AG04449 (cell line): ENCODE results near the gene RAB14.
A peak's percentile ranks its signal among the peaks of the same experiment; 100 is the strongest.

Experiments used
- CTCF ChIA-PET: fragments of 350-600 bp; formaldehyde crosslinking; extraction: SDS; loops from one replicate; lab custom pipeline; 2021; ENCODE audit warnings: antibody characterized with exemption; lab: Yijun Ruan, JAX
- POLR2A ChIA-PET: fragments of 400-600, 350-600 bp; formaldehyde crosslinking; extraction: SDS; loops from one replicate; lab custom pipeline; 2020; ENCODE audit warnings: antibody characterized with exemption, inconsistent platforms; lab: Yijun Ruan, JAX
- DNase-seq: peaks from one replicate; pipeline ENCODE4 v3.0.0-alpha.2; 2010; ENCODE audit warnings: low read depth, low spot score
- H3K4me3 ChIP-seq: 2 replicates; pipeline ENCODE4 v1.5.1; 2011; ENCODE audit warnings: low read depth, mild to moderate bottlenecking, control low read depth, low read length
- TF ChIP-seq, protein P1 (sequence below): IDR thresholded peaks from one replicate; pipeline ENCODE4 v1.5.1; 2011; ENCODE audit warnings: mild to moderate bottlenecking, moderate library complexity, low read length, control low read depth, inconsistent platforms; ENCODE audit not compliant: insufficient read depth; ENCODE audit errors: missing control alignments

The RAB14 gene

DNA sequence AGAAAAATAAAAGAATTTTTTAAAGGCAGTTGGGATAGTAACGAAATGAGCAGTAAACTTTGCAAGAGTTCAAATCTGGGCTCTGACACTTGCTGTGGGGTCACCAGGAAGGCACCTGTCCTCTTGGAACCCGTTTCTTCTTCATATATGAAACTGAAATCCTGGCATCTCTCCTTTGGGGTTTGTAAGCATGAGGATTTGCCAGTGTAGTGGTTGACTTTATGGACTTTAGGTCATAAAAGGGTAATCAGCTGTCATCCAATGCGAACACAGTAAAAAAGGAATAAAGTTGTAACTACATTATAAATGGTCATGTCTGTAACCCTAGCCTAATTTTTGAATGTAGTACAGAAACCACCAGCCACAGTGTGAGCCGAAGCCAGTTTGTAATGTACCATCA, 1.3 kb downstream of the RAB14 start:
- peak overlapping the region; percentile 82 for H3K4me3 ChIP-seq
- TF ChIP-seq, protein P1, sequence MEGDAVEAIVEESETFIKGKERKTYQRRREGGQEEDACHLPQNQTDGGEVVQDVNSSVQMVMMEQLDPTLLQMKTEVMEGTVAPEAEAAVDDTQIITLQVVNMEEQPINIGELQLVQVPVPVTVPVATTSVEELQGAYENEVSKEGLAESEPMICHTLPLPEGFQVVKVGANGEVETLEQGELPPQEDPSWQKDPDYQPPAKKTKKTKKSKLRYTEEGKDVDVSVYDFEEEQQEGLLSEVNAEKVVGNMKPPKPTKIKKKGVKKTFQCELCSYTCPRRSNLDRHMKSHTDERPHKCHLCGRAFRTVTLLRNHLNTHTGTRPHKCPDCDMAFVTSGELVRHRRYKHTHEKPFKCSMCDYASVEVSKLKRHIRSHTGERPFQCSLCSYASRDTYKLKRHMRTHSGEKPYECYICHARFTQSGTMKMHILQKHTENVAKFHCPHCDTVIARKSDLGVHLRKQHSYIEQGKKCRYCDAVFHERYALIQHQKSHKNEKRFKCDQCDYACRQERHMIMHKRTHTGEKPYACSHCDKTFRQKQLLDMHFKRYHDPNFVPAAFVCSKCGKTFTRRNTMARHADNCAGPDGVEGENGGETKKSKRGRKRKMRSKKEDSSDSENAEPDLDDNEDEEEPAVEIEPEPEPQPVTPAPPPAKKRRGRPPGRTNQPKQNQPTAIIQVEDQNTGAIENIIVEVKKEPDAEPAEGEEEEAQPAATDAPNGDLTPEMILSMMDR, result no peak
- CTCF ChIA-PET, result interaction anchor here (1.0 to 7.5 kb wide), 6 partner anchors 11 to 219 kb away, joined by 3 to 66 read pairs (median 6); no protein-coding TSS in a partner anchor
- POLR2A ChIA-PET, result no interaction called here
- DNase-seq, result no peak

DNA sequence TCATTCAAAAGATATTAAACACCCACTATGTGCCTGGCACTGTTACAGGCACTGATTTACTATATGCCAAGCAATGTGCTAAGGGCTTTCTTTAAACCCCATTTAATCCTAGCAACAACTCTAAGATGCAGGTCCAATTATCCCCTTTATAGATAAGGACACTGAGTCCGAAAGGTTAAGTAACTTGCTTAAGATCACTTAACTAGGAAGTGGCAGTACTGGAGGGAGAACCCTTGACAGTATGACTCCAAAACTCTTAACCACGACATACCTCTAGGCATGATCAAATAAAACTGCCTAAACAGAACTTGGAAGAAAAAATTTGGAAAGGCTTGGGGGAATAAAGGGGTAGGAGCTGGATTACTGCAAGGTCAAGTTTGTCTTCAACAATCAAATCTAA, 1.7 kb downstream of the RAB14 start:
- CTCF ChIA-PET, result interaction anchor here (1.0 to 7.5 kb wide), 7 partner anchors 12 to 219 kb away, joined by 3 to 66 read pairs (median 6); no protein-coding TSS in a partner anchor
- POLR2A ChIA-PET, result no interaction called here
- H3K4me3 ChIP-seq, result peak overlapping the region; percentile 82

DNA sequence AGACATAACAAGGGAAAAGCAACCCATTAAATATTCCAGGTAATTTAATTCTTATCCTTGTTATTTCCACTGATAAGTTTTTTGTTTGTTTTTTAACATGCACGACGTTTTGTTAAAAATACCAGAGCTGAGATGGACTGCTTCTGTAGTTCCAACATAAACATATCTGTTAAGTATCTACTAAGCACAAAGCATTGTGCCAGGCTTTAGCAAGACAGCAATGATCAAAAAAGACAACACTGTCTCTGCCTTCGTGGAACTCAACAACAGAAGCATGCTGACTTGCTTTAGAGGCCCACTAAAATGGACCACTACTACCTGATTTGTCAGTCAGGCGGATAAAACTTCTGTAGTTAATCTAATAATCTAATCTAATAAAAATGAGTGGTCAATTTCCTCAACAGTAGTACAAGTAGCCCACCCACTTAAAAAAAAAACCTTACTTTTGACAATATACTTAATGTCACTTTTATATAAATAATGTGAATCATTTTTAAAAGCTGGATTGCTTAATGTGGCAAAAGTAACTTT, 3.1 kb downstream of the RAB14 start:
- ChIA-PET POLR2A (no interaction called here), CTCF (interaction anchor here (0.6 to 7.5 kb wide), 8 partner anchors 8 to 122 kb away, joined by 3 to 66 read pairs (median 3); no protein-coding TSS in a partner anchor)
- TF ChIP-seq, protein P1, result no peak
- DNase-seq, result no peak
- no peak overlapping the region for H3K4me3 ChIP-seq

More for the DNA sequence above, 1.7 kb downstream of the RAB14 start:
- DNase-seq, result no peak
- TF ChIP-seq, protein P1, result no peak

DNA sequence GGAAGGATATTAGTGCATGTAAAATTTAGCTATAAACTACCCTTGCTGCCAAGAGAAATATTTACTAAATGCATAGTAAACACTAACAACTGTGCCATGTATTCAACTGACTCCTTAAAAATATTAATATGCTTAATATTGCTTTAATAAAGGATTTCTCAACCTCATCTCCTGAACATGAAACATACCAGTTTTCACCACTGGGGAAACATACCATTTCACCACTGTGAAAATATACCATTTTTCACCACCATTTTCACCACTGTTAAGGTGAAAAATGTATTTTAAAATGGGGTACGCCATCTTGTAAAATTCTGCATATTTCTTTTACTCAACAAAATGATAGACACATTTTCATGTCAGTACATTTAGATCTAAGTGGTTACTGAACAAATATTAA, 4.5 kb downstream of the RAB14 start:
- H3K4me3 ChIP-seq, result no peak overlapping the region
- no peak for DNase-seq
- TF ChIP-seq, protein P1, result no peak
- ChIA-PET POLR2A (no interaction called here), CTCF (interaction anchor here (1.4 to 7.5 kb wide), 2 partner anchors 9 to 15 kb away, joined by 3 to 66 read pairs; no protein-coding TSS in a partner anchor)

DNA sequence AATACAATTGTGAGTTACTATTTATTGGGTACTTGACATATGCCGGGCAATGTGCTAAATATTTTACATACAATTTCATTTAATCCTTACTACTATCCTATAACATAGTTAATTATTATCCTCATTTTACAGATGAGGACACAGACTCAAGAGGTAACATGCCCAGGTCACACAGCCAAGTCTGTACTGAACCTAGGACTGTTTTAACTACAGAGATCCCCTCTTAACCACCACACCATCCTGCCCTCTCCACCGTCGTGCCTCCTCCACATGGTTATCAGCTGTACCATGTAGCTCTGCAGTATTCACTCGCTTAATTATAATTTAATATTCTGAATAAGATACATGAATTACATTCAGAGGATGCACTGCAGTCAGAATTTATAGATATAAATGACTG, 5.3 kb downstream of the RAB14 start:
- TF ChIP-seq, protein P1, result no peak
- CTCF ChIA-PET, result interaction anchor here (7.5 kb wide), 1 partner anchor 15 kb away, joined by 66 read pairs; no protein-coding TSS in a partner anchor
- POLR2A ChIA-PET, result no interaction called here
- H3K4me3 ChIP-seq, result no peak overlapping the region
- no peak for DNase-seq

DNA sequence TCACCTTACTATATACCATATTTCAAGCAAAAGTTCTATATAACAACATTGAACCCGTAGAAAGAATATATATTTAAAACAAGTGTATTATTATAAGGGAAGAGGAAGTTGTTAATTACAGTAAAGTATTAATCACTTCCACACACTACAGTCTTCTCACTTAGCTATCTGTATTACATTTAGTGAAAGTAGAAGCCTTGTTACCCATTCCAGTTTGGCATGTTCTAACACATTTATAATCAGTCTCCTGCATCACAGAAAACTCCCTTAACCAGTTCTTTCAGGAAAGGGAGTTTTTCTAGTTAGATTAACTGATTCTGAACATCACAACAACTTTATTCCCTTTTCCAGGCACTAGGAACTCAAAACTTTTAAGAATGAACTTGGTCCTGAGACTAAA, 6.9 kb downstream of the RAB14 start:
- DNase-seq, result no peak
- ChIA-PET CTCF (interaction anchor here (1.3 kb wide), 1 partner anchor 84 kb away, joined by 3 read pairs; no protein-coding TSS in a partner anchor), POLR2A (no interaction called here)
- TF ChIP-seq, protein P1, result no peak
- H3K4me3 ChIP-seq, result no peak overlapping the region
